Activated T-cell treated with anti-CD3 and anti-CD28 coated beads, Interleukin-2, amount 50 U/mL, for 72 hours (primary cell): ENCODE measurements around the gene RMDN2. TPM values are rescaled to one million over a fixed set of nuclear protein-coding genes. Genes with fewer than 3 reads are reported as not detected.

Source experiments
- ATAC-seq, 2 donors: fragments of 150-1000 bp; cut with Tn5 transposase; replicated peaks in 1 of 2; 2 replicates each; pipeline ENCODE4 v1.10.0; 2021; ENCODE audit warnings: moderate library complexity in 2 of 2, mild to moderate bottlenecking in 1 of 2
- DNase-seq, 2 donors: peaks; one replicate each; pipeline ENCODE4 v3.0.0; 2021 to 2022; ENCODE audit warnings: mixed read lengths in 1 of 2
- H3K27ac Mint-ChIP-seq: one replicate; pipeline ENCODE4 v1.8.0; 2022; ENCODE audit warnings: mild to moderate bottlenecking, moderate library complexity, mixed read lengths
- H3K27me3 Mint-ChIP-seq: one replicate; pipeline ENCODE4 v1.8.0; 2022; ENCODE audit warnings: low read depth, mixed read lengths
- H3K36me3 Mint-ChIP-seq, 2 donors: one replicate each; pipeline ENCODE4 v1.8.0; 2022; ENCODE audit warnings: mixed read lengths in 2 of 2, mild to moderate bottlenecking in 1 of 2; ENCODE audit not compliant: insufficient read depth in 2 of 2
- H3K4me1 Mint-ChIP-seq: one replicate; pipeline ENCODE4 v1.8.0; 2022; ENCODE audit warnings: low read depth, mixed read lengths
- H3K4me3 Mint-ChIP-seq, 2 donors: one replicate each; pipeline ENCODE4 v1.8.0; 2022; ENCODE audit warnings: mild to moderate bottlenecking in 2 of 2, mixed read lengths in 2 of 2, moderate library complexity in 2 of 2
- H3K9me3 Mint-ChIP-seq, 2 donors: one replicate each; pipeline ENCODE4 v1.8.0; 2022; ENCODE audit warnings: mixed read lengths in 2 of 2
- total RNA-seq, 2 donors: library from RNA; stranded (reverse); gene quantifications; one replicate each; pipeline ENCODE4 v1.2.3, GENCODE V29; 2022

Gene RMDN2
- total RNA-seq, 2 donors from 2014 or later, result 1.4 to 2.6 TPM

DNA sequence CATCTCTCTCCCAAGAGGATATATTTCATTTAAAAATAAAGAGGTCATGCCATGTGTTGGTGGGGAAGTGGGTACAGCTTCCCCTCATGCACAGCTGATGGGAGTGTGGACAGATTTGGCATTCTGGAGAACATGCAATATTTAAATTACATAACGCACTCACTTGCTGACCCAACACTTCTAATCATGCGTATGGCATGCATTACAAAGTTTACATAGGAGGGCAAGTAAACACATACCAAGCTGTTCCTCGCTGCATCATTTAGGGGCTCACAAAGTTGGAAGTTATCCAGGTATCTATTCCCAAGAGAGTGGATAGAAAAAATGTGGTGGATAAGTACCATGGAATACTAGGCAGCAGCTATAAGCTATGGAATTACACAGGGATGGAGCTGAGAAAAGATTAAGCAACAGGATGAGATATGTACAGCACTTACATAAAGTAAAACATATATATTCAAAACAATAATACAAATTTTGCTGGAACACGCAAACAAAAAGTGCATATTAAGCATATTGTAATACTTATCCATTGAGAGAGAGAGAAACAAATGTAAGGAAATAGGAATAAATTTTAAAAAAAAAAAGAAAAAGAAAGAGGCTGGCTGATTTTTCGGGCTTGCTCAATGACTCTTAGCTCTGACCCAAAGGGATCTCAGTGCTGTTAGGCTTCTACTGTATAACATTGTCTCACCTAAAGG lies 139.9 kb downstream of the RMDN2 start:
- no peak overlapping the region for H3K4me3 Mint-ChIP-seq
- no peaks in the 10 kb centered on the region for H3K9me3 Mint-ChIP-seq
- ATAC-seq (no peak), DNase-seq (no peak)
- no peak overlapping the region for H3K27ac Mint-ChIP-seq
- H3K4me1 Mint-ChIP-seq, result no peaks in the 10 kb centered on the region
- peaks cover 0 to 6% of the 10 kb centered on the region in 2 donors for H3K36me3 Mint-ChIP-seq
- H3K27me3 Mint-ChIP-seq, result peaks cover 17% of the 10 kb centered on the region

- Mint-ChIP-seq H3K27ac (no peak overlapping the region), H3K4me1 (no peaks in the 10 kb centered on the region), H3K36me3 (peaks cover 0 to 6% of the 10 kb centered on the region in 2 donors), H3K27me3 (peaks cover 12% of the 10 kb centered on the region), H3K9me3 (no peaks in the 10 kb centered on the region), H3K4me3 (no peak overlapping the region)
- ATAC-seq (no peak), DNase-seq (no peak)
These were observed 140.5 kb downstream of the RMDN2 start for GRCh38 chr2:38065502-38066135.

DNA sequence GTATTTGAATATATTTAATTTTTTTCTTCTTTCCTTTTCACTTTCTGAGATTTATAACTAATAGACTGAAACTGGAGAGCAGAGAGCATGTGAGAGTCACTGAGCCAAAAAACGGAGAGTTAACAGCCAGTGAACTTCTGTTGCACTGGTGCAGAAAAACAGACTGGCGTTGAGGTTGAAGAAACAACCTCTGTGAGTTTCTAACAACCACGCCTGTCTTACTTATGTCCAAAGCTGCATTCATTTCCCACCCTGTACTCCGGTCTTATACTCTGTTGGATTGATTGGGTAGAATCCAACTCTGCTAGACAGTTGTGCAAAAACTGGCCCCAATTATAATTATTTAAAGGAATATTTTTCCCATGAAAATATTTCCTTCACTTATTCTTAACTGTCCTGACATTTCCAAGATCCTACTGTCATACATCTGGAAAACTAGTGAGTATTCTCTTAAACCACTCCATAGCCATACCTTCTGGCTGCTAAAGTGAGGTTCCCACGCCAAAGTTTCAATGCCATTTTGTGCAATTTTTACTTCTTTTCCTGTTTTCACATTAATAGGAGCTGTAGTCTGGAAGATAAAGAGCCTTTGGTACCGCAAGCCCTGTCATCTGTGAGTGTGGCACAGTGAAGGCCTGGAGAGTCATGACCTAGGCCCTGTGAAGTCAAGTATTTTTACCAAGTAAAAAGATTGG lies 141.5 kb downstream of the RMDN2 start:
- H3K36me3 Mint-ChIP-seq, result peaks cover 0 to 6% of the 10 kb centered on the region in 2 donors

More for the DNA sequence above, 141.5 kb downstream of the RMDN2 start:
- no peak overlapping the region for H3K27ac Mint-ChIP-seq
- DNase-seq (no peak), ATAC-seq (no peak)
- H3K4me3 Mint-ChIP-seq, result no peak overlapping the region
- no peaks in the 10 kb centered on the region for H3K4me1 Mint-ChIP-seq
- H3K9me3 Mint-ChIP-seq, result no peaks in the 10 kb centered on the region
- H3K27me3 Mint-ChIP-seq, result peaks cover 19% of the 10 kb centered on the region

Other genes starting within 250 kb of the RMDN2 start
- gene CYP1B1, start 150.9 kb downstream of the RMDN2 start, total RNA-seq, result 10 to 100 TPM in 1 of 2 donors, 1 to 10 TPM in 1; 9.5 to 24.3 TPM